HTR-8/SVneo (cell line): ENCODE results near the gene NDUFC1.
"Not testable (repeated sequence)": the region's sequence is repeated elsewhere in the genome, so short reads cannot be mapped to it uniquely, and the experiment has no call there.

ENCODE experiments used
- DNase-seq: peaks from one replicate; pipeline ENCODE4 v3.0.0; 2011; ENCODE audit warnings: low spot score, mixed read lengths; ENCODE audit not compliant: insufficient read length
- FAIRE-seq: peaks from 2 replicates; lab custom pipeline; 2011; peaks lifted over from hg19 to GRCh38; lab: Jason Lieb, UNC

The NDUFC1 gene

GRCh38 chr4:139255581-139255980, 46.7 kb downstream of the NDUFC1 start:
- FAIRE-seq, DNase-seq: not testable (repeated sequence)

GRCh38 chr4:139253713-139254112, 48.6 kb downstream of the NDUFC1 start:
- no peak for DNase-seq
- FAIRE-seq = no peak

DNA sequence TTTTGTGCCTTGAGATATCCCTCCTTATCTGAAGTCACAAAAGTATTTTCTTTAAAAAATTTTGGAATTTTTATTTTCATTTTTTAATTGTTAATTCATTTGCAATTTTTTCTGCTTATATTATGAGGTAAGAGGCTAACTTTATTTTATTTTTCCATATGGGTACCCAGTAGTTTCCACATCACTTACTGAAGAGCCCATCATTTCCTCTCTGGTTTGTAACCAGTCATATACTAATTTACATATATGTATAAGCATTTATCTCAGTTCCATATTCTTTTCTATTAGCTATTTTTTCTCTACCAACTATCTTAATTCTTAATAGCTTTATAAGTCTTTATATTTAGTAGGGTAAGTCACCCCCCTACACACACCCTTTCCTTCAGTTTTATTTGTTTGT, 49.2 kb downstream of the NDUFC1 start:
- FAIRE-seq (no peak), DNase-seq (no peak)

DNA sequence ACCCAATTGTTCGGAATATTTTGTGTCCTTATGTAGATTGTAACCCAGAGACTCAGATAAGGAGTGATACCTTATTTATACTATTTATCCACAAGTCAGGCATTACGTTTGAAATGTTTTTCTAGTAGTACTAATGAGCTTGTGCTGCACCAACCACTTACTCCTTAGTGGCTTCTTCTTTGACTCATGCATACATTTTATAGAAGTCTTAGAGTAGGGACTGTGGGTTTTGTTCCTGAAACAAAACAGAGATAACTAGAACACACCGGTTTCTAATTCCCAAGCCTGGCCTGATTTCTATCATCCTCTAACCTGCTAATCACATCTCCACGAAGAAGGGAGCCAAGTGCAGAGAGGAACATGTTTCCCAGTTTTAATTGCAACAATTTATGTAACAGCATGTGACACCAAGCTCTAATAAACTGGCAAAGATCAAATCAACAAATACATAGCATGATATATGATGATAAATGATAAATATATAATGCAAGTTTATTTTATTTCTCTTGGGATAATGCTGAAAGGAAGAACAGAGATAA, 54.5 kb downstream of the NDUFC1 start:
- no peak for FAIRE-seq
- DNase-seq = no peak

- DNase-seq = no peak
- no peak for FAIRE-seq
Observed at GRCh38 chr4:139247241-139247640, 55.0 kb downstream of the NDUFC1 start.

- FAIRE-seq = no peak
- no peak for DNase-seq
Observed at GRCh38 chr4:139246166-139246565, 56.1 kb downstream of the NDUFC1 start.

DNA sequence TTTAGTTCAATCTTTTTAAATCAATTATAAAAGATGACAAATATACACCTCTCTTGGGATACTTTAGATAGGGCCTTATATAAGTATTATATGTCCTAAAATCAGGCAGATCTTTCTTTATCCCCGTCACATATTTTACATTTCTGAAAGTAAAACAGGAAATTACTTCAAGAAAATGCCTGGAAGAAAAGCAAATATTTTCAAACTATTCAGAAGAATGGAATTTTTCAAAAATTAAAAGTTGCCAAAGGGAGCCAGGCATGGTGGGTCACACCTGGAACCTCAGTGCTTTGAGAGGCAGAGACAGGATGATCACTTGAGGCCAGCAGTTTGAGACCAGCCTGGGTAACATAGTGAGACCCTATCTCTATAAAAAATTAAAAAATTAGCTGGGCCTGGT, 56.7 kb downstream of the NDUFC1 start:
- DNase-seq (no peak), FAIRE-seq (no peak)

GRCh38 chr4:139243448-139244365, 58.6 kb downstream of the NDUFC1 start:
- FAIRE-seq = no peak
- DNase-seq = peak; percentile 83

- FAIRE-seq = no peak
- peak; percentile 42 for DNase-seq
Observed at GRCh38 chr4:139242511-139243051, 59.7 kb downstream of the NDUFC1 start.

DNA sequence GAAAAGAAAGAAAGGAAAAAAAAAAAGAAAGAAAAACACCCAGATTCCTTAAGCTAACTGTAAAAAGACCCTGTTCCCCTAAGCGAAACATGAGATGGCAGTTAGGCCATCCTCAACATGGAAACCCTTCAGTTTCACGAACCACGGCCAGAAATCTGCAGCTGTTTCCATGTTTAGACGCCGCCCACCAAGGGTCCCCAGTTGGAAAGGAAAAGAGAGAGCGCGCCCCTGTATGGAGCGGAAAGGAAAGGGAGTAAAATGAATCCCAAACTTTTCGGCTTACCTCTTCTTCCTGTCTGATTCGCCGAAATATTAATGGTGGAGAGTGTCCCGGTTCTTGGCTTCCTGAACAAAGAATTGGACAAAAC, 60.5 kb downstream of the NDUFC1 start:
- FAIRE-seq (no peak), DNase-seq (no peak)

GRCh38 chr4:139241086-139241783, 61.0 kb downstream of the NDUFC1 start:
- DNase-seq (no peak), FAIRE-seq (no peak)
